ENCODE data around the gene SPSB4. TPM values are rescaled to one million over a fixed set of nuclear protein-coding genes. Genes with fewer than 3 reads are reported as not detected.

SPSB4 gene
- total and polyA plus RNA-seq, 2 of the 8 experiments (the other 6 are each of a cell fraction or from before 2014, with no cell fraction given): 15.1 to 17.2 TPM

- TF ChIP-seq, protein P1, sequence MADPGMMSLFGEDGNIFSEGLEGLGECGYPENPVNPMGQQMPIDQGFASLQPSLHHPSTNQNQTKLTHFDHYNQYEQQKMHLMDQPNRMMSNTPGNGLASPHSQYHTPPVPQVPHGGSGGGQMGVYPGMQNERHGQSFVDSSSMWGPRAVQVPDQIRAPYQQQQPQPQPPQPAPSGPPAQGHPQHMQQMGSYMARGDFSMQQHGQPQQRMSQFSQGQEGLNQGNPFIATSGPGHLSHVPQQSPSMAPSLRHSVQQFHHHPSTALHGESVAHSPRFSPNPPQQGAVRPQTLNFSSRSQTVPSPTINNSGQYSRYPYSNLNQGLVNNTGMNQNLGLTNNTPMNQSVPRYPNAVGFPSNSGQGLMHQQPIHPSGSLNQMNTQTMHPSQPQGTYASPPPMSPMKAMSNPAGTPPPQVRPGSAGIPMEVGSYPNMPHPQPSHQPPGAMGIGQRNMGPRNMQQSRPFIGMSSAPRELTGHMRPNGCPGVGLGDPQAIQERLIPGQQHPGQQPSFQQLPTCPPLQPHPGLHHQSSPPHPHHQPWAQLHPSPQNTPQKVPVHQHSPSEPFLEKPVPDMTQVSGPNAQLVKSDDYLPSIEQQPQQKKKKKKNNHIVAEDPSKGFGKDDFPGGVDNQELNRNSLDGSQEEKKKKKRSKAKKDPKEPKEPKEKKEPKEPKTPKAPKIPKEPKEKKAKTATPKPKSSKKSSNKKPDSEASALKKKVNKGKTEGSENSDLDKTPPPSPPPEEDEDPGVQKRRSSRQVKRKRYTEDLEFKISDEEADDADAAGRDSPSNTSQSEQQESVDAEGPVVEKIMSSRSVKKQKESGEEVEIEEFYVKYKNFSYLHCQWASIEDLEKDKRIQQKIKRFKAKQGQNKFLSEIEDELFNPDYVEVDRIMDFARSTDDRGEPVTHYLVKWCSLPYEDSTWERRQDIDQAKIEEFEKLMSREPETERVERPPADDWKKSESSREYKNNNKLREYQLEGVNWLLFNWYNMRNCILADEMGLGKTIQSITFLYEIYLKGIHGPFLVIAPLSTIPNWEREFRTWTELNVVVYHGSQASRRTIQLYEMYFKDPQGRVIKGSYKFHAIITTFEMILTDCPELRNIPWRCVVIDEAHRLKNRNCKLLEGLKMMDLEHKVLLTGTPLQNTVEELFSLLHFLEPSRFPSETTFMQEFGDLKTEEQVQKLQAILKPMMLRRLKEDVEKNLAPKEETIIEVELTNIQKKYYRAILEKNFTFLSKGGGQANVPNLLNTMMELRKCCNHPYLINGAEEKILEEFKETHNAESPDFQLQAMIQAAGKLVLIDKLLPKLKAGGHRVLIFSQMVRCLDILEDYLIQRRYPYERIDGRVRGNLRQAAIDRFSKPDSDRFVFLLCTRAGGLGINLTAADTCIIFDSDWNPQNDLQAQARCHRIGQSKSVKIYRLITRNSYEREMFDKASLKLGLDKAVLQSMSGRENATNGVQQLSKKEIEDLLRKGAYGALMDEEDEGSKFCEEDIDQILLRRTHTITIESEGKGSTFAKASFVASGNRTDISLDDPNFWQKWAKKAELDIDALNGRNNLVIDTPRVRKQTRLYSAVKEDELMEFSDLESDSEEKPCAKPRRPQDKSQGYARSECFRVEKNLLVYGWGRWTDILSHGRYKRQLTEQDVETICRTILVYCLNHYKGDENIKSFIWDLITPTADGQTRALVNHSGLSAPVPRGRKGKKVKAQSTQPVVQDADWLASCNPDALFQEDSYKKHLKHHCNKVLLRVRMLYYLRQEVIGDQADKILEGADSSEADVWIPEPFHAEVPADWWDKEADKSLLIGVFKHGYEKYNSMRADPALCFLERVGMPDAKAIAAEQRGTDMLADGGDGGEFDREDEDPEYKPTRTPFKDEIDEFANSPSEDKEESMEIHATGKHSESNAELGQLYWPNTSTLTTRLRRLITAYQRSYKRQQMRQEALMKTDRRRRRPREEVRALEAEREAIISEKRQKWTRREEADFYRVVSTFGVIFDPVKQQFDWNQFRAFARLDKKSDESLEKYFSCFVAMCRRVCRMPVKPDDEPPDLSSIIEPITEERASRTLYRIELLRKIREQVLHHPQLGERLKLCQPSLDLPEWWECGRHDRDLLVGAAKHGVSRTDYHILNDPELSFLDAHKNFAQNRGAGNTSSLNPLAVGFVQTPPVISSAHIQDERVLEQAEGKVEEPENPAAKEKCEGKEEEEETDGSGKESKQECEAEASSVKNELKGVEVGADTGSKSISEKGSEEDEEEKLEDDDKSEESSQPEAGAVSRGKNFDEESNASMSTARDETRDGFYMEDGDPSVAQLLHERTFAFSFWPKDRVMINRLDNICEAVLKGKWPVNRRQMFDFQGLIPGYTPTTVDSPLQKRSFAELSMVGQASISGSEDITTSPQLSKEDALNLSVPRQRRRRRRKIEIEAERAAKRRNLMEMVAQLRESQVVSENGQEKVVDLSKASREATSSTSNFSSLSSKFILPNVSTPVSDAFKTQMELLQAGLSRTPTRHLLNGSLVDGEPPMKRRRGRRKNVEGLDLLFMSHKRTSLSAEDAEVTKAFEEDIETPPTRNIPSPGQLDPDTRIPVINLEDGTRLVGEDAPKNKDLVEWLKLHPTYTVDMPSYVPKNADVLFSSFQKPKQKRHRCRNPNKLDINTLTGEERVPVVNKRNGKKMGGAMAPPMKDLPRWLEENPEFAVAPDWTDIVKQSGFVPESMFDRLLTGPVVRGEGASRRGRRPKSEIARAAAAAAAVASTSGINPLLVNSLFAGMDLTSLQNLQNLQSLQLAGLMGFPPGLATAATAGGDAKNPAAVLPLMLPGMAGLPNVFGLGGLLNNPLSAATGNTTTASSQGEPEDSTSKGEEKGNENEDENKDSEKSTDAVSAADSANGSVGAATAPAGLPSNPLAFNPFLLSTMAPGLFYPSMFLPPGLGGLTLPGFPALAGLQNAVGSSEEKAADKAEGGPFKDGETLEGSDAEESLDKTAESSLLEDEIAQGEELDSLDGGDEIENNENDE (IDR thresholded peaks at IDR 0.05; ENCODE audit: insufficient replicate concordance, low read length): no peak
- no peak for TF ChIP-seq SIX5 (IDR thresholded peaks at IDR 0.05; ENCODE audit: low read depth, low read length)
These were observed at the start of gene SPSB4 (continued) for GRCh38 chr3:141050576-141051442.

All from H1 (cell line).